Measurements from ENCODE around the gene PEX14.
A peak's percentile ranks its signal among the peaks of the same experiment; 100 is the strongest.
"Not testable (repeated sequence)": the region's sequence is repeated elsewhere in the genome, so short reads cannot be mapped to it uniquely, and the experiment has no call there.

Gene PEX14

DNA sequence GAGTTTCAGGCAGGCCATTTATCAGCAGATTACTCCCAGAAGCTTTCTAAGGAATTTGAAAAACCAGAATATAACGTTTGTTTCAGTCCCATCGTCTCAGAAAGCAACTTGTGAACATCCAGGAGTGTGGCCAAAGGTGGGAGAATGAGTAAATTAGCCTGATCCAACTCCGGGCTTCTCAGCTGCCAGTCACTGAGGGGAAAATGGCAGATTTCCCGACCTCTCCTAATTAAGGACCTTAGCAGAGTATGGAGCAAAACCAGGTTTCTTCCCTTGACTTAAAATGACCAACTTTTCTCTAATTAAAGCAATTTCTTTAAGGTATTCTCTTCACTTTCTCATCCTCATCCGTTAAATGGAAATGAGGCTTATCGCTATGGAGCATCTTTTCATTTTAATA is 23.9 kb upstream of the PEX14 start:
- DNase-seq = no peak

DNA sequence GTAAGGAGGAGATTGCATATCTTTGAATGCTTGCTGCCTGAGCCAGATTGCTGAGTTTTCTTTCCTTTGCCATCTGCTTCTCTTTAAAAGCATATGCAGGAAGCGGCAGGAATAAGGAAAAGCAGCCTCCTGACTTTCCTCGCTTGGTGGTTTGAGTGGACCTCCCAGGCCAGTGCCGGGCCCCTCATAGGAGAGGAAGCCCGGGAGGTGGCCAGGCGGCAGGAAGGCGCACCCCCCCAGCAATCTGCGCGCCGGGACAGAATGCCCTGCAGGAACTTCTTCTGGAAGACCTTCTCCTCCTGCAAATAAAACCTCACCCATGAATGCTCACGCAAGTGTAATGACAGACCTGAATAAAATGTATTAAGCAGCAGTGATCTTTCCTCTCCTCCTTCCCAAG is 23.5 kb upstream of the PEX14 start:
- DNase-seq = no peak

DNA sequence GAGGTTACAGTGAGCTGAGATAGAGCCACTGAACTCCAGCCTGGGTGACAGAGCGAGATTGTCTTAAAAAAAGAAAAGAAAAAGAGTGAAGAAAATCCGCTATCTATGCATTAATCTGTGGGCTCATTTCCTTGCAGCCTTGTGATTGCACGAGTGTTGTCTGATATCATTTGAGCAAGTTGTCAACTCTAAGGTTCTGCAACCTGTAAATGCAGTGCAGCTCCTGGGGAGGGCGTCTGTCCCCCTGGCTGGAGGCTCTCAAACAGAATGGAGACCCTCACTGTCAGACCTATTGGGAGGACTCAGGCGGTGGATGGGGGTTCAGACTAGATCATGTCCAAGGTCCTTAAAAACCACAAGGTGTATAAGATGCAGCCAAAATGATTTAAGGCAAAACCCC is 18.7 kb upstream of the PEX14 start:
- DNase-seq = no peak

DNA sequence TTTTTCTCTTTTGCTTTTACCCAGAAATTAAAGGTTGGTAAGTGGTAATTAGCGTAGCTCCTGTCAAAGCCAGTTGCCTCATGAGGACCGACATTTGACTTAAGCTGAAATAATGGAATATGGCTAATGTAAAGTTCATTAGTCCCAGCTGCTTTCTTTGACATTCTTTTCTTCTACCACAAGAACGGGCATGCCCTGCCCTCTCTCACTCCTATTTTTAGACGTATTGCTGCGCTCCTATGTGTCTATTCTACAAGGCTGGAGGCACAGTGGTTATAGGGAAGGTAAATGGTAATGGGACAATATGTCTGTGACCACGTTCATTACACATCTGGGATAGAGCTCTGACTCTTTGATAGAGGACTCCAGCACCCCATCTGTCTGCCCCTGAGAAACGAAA is 18.1 kb upstream of the PEX14 start:
- no peak for DNase-seq

DNA sequence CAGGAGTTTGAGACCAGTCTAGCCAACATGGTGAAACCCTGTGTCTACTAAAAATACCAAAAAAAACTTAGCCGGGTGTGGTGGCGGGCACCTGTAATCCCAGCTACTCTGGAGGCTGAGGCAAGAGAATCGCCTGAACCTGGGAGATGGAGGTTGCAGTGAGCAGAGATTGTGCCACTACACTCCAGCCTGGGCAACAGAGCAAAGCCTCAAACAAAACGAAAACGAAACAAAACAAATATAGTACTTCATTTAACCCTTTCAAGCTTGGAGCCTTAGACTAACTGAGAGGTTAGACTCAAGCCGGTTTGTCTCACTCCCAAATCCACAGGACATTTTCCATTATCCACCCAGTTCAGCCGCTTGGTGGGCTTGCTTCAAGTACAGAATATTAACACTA is 17.3 kb upstream of the PEX14 start:
- not testable (repeated sequence) for DNase-seq

DNA sequence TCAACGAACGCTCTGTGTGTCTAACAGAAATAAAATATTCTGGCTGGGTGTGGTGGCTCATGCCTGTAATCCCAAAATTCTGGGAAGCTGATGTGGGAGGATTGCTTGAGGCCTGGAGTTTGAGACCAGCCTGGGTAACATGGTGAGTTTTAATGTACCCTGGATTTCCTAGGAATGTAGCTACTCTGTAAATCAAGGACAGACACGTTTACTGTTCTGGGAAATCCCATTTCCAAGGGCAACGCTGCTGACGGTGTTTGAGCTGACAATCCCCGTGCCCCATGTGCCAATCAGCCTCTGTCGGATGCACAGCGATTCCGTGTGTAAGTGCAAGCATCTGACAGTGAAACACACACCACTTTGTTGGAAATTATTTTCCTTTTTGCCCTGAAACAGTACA is 16.9 kb upstream of the PEX14 start:
- no peak for DNase-seq

DNA sequence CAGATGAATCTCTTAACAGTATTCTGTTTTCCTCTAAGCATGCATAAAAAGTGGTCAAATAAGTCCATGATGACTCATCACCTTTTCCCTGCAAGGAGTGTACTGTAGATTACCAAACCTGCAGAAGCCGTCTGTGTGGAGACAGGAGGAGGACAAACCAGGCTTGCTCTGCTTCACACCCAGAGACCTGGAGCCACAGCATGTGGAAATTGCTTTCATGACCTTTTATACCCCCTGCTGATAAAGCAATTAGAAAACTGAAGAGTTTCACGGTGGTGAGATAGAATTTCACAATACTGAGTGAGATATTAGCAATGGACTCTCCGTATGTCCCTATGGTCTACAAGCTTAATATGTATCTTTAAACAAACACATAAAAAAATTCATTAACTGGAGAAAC is 15.6 kb upstream of the PEX14 start:
- DNase-seq = no peak

DNA sequence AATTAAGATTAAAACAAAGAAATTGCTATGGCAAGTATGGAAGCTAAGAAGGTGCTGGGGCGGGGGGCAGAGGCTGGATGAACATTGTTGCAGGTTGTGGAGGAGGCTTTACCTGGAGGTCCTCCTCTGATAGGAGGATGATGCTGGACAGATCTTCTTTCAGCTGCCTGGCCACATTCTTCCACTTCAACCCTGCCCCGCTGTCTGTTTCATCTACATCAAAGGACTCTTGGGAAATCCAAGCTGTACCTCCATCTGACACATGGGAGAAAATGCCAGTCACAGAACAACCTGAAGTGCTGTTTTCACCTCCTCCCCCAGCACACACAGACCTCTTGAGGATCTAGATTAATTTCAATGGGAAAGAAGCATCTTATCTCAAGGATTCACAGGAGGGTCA is 7.7 kb upstream of the PEX14 start:
- DNase-seq = no peak

DNA sequence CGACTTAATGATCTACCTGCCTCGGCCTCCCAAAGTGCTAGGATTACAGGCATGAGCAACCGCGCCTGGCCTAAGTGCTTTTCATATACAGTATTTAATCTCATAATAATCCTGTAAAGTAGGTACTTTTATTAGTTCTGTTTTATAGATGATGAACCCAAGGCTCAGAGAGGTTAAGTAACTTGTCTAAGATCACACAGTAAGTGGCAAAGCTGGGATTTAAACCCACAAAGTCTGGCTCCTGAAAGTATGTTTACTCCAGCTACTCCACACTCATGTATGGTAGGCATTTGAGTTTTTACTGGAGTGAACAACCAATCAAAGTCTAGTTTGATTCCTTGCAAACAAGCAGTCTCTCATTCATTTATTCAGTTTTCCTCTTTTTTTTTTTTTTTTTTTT is 4.7 kb upstream of the PEX14 start:
- no peak for DNase-seq

DNA sequence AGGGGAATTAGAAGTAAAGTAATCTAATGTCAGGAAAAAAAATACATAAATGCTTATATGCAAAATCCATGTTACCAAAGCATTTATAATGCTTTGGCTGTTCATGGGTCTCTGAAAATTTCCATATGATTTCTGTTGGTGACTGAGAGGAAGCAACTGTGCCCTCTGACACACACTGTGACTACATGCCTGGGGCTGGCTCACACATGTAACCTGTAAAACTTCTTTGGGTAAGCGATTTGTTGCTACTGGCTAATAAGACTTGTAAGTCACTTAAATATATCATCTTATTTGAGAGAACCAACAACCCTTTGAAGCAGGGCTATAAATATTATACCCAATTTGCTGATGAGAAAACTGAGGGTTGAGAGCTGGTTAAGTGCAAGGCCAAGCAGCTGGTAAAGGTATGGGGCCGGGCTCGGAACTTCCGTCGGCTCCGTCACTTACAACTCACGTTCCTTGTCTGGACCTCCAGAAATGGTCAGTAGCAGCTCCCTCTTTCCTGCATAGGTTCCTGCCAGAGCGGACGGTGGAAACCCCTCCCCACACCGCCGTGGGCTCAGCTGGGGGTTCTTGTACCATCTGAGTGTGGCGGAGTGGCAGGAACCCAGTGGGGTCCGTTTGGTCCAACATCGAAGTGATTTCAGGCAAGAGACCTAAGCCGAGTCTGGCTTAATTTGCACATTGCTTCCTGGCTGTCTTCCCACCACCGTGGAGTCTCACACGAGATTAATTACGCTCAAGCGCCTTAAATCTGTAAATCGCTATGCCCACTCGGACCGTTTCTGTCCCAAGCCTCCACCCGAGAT is 3.1 kb upstream of the PEX14 start:
- no peak for DNase-seq

DNA sequence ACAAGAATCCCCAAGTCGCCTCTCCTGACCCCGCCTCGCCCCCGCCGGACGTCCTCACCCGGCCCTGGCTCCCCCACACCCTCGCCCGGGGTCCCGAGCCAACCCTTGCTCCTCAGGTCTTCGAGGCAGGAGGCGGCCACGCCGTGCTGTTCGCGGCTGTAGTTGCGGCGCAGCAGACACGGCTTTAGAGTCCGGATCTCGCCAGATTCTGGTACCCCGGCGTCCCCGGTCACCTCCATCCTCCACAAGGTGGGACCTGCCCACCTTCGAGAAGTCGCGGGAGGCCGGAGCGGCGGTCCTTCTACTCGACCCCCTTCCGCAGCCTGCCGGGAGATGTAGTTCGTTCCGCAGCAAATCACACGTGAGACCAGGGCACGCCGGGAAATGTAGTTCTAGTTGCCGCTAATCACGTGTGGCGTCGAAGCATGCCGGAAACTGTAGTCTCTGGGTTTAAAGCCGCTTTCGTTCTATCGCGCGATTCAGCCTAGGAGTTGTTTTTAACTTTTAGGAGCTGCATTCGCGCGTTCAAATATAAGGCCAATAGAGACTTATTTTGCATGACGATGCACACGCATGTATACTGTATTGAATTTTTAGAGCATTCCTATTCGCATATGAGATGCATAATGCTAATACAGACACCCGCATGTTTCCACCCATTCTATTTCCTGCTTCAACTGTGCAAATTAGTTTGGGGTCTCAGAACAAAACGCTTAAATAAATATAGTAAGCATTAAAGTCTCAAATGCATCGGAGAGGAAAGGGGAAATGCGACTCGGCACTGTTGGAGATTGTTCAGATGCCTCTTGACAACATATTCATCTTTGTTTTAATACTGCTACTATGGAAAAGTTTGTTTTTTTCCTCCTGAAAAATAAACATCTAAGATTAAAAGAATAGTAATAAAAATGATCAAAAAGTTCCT is 2.3 kb upstream of the PEX14 start, which contains the start of gene DFFA:
Gene DFFA (minus strand): TSS at position 310 of the 925 bp plus-strand sequence. CDS start 71 bp downstream, at position 239.
- peak; percentile 94 to 98 for DNase-seq

DNA sequence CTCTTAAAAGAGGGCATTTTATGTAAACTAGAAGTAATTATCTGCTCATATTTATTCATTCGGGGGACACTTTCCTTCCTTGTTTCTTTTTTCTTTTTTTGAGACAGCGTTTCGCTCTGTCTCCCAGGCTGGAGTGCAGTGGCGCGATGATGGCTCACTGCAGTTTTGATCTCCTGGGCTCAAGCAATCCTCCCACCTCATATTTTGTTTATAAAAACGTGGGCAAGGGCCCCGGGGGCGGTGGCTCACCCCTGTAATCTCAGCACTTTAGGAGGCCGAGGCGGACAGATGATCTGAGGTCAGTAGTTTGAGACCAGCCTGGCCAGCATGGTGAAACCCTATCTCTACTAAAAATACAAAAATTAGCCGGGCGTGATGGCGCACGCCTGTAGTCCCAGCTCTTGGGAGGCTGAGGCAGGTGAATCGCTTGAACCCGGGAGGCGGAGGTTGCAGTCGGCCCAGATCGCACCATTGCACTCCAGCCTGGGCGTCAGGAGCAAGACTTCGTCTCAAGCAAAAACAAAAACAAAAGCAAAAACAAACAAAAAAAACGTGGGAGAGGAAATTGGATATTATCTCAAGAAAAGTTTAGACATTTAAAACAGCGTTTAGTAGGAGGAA is 1.5 kb upstream of the PEX14 start:
- DNase-seq = no peak

DNA sequence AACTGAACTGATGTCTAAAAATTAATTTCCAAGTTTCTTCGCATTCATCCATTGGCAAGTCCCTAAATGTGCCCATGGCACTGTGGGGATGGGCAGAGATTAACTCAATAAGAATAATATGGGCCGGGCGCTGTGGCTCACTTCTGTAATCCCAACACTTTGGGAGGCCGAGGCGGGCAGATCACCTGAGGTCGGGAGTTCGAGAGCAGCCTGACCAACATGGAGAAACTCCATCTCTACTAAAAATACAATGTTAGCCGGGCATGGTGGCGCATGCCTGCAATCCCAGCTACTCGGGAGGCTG is 489 bp upstream of the PEX14 start:
- DNase-seq = not testable (repeated sequence)

DNA sequence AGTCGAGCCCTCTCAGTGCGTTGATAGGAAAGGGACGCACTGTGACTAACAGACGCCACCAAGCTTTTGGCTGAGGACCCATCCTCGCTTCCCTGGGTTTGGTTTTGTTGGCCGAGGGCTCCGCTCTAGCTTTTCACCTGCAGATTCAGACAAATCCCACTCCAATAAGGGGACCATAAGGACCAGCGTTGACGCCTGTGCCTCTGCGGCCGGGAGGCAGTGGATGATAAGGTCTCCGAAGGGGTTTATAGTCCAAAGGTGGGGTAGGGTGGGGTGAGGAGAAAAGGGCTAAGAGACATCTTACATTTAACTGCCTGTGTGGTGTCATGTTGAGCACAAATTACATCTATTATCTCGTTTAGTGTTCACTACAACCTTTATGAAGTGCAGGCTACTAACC is 760 bp downstream of the PEX14 start:
- no peak for DNase-seq

DNA sequence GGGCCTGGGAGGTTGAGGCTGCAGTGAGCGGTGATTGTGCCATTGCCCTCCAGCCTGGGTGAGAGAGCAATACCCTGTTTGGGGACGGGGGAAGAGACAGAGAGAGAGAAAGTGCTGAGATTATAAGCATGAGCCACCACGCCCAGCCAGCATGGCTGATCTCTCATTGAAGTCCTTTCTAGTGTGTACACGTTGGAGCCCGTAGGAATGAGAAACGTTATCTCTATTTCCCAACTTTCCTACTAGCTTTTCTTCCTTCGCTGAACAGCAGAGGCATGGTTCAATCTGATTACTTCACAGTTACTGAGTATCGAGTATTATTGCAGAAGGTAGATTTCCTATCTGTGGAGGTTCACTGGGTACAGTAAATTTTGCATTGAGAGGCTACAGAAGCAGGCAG is 4.5 kb downstream of the PEX14 start:
- DNase-seq = no peak

DNA sequence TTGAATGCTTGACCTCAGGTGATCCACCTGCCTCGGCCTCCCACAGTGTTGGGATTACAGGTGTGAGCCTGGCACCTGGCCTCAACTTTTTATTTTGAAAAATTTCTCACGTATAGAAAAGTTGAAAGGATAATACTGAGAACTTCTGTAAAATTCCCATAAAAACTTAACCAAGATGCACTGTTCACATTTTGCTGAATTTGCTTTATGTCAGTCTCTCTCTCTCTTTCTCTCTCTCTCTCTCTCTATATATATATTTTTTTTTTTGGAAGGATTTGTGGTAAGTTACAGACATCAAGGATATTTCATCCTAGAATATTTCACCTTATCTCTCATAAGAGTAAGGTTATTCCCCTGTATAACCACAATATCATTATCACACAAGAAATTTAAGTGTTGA is 5.9 kb downstream of the PEX14 start:
- no peak for DNase-seq

DNA sequence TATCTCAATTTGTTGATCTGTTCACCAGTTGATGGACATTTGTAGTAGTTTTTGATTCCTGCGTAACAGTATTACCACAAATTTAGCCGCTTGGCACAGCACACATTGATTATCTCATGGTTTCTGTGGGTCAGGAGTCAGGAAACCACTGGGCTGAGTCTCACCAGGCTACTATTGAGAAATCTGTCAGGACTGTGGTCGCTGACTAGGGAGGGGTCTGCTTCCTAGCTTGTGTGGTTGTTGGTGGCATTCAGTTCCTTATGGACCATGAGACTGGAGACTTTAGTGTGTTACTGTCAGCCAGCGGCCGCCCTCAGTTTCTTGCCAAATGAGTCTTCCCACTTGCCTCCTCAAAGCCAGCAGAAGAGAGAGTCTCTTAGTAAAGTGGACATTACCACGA is 9.8 kb downstream of the PEX14 start:
- DNase-seq = peak; percentile 64 to 69

DNA sequence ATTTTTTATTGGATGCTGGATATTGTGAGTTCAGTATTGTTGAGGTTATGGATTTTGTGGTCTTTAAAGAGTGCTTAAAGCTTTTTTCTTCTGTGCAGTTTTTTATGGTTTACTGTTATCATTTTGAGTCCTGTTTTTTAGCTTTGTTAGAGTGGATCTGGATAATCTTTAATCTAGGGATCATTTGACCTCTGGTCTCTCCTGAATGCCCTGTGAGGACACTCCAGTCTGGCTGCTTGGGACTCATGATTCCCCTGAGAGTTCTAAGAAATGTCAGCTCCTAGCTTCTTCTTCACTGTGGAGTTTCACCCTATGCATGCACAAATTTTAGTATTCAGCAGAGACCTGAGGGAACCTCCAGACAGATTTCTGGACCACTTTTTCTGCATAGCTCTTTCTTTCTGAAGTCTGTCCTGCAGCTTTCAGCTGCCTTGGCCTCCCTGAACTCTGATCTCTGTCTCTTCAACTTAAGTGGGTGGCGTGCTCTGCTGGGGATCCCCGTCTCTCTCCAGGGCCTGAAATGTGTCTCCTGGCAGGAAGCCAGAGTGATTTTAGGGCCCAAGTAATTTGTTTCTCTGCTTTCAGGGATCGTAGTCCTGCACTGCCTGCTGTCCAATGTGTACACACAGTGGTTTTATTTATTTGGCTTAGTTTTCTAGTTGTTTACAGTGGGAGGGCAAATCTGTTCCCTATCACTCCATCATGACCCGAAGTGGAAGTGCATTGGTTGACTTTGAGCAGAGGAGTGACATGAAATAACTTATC is 14.7 kb downstream of the PEX14 start:
- DNase-seq = no peak

DNA sequence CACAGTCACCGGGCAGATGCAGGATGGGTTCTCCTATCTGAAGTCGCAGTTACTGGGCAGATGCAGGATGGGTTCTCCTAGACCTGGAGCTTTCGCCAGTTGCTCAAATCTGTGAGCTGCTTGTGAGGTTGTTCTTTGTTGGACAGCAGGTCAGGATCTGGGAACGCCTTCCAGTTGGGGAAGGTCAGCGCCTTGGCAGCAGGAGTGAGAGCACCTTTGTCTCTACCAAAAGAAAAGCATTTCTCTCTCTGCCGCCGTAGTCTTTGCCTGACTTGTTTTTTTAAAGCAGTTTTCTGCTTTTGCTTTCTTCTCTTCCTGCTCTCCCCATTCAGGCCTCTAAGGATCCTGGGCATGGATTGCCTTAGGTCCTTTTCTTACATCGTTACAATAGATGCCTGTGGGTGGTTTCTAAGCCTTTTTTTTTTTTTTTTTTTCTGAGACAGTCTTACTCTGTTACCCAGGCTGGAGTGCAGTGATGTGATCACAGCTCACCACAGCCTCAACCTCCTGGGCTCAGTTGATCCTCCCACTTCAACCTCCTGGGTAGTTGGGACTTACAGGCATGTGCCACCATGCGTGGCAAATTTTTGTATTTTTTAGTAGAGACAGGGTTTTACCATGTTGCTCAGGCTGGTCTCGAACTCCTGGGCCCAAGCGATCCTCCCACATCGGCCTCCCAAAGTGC is 15.7 kb downstream of the PEX14 start:
- no peak for DNase-seq

DNA sequence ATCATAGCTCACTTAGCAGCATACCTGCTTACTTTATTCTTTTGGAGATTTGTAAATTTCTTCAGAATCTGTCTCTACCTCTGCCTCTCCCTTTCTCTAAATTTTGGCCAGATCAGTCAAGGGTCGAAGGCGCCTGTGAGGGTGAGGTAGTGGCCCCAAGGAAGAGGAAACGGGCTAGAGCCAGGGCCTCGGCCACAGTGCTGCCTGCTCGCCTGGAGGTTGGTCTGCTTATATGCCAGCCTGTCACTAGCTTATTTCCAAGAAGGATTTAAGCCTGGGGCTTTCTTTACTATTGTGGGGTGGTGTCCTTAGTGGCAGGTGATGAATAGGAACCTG is 19.6 kb downstream of the PEX14 start:
- no peak for DNase-seq

DNA sequence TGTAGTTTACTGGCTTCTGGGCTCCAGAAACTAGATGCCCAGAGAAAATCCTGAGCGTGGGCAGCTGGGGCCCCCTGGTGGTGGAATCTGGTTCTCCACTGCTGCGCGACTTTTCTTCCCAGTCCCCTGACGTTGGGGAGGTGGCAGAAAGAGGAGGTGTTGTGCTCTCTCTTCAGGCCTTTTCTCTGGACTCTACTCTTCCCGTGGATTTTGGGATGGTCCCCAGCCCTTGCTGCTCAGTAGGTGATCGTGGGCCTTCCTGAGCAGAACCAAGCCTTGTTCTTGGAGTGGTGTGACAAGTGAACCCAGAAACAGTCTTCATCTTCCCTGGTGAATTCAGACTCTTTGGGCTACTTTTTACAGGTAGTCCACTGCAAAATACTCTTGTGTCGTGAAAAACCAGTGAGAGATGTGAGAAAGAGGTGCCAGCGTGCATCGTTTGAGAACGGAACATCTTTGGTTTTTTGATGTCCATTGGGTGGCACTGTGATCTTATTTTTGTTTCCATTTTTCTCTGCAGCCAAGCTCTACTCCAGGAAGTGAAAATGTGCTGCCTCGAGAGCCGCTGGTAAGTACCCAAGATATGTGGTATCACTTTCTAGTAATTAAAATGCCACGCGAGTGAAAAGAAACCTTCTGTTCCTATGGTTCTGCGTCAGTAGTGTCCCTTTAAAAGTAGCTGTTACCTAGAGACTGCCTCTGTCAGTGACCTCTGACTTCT is 20.2 kb downstream of the PEX14 start:
- peak; percentile 62 to 66 for DNase-seq

DNA sequence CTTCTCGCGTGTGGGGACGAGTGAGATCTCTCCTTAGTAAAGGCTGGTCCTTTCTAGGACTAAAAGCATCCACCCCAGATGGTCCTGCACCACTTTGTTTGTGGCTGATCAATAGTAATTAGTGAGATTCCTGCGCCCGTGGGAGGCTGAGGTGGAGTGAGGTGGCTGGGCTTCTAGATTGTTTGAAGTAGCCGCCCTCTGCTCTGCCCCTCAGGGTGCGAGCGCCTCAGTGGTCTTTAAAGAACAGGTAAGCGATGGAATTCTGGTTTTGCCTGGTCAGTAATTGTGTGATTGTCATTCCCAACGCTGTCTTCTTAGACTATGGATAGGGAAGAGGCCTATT is 20.7 kb downstream of the PEX14 start:
- DNase-seq = no peak
